ENCODE data around the gene MESP2. TPM values are rescaled to one million over a fixed set of nuclear protein-coding genes. Genes with fewer than 3 reads are reported as not detected.
A peak's percentile ranks its signal among the peaks of the same experiment; 100 is the strongest.

Gene MESP2
- total and polyA plus RNA-seq, 9 of the 15 experiments (the other 6 are each of a cell fraction or from before 2014, with no cell fraction given) = 0.08 to 0.82 (median 0.37) TPM

GRCh38 chr15:89783861-89784685 is 7.9 kb downstream of the MESP2 start (continued):
- no peak for TF ChIP-seq CREB1 (IDR thresholded peaks at IDR 0.05)
- no peak for TF ChIP-seq CREB1 (CRISPR knock-in tag; IDR thresholded peaks at IDR 0.05)
- no peak for TF ChIP-seq ZNF445 (CRISPR knock-in tag; IDR thresholded peaks at IDR 0.05; ENCODE audit: low read depth)
- TF ChIP-seq ESRRB (CRISPR knock-in tag; IDR thresholded peaks at IDR 0.05; ENCODE audit: borderline replicate concordance) = no peak
- no peak for TF ChIP-seq ZNF274 (IDR thresholded peaks at IDR 0.05; ENCODE audit: borderline replicate concordance, low read depth, low read length)
- no peak for TF ChIP-seq DMBX1 (CRISPR knock-in tag; IDR thresholded peaks at IDR 0.05; ENCODE audit: borderline replicate concordance)
- no peak for TF ChIP-seq ZNF384 (IDR thresholded peaks at IDR 0.05; ENCODE audit: low read depth, low read length)
- no peak for TF ChIP-seq ZNF696 (CRISPR knock-in tag; conservative IDR thresholded peaks at IDR 0.05)
- TF ChIP-seq SP2 (IDR thresholded peaks at IDR 0.05; ENCODE audit: extremely low read depth, low read depth, low read length, poor library complexity, severe bottlenecking) = no peak
- TF ChIP-seq HMGN3 (IDR thresholded peaks at IDR 0.05; ENCODE audit: borderline replicate concordance, extremely low read depth, insufficient read length, low read depth, low read length) = no peak
- no peak; the same call in 1 of the 2 replicates for TF ChIP-seq ZNF583 (CRISPR knock-in tag; IDR thresholded peaks at IDR 0.05)
- no peak for TF ChIP-seq USF1 (CRISPR knock-in tag; IDR thresholded peaks at IDR 0.05)
- TF ChIP-seq TCFL5 (CRISPR knock-in tag; conservative IDR thresholded peaks at IDR 0.05) = no peak
- no peak for TF ChIP-seq ZBTB12 (CRISPR knock-in tag; IDR thresholded peaks at IDR 0.05)
- TF ChIP-seq CHCHD3 (CRISPR knock-in tag; IDR thresholded peaks at IDR 0.05) = no peak
- no peak for TF ChIP-seq PPARD (CRISPR knock-in tag; IDR thresholded peaks at IDR 0.05)
- TF ChIP-seq ZFP30 (CRISPR knock-in tag; IDR thresholded peaks at IDR 0.05; ENCODE audit: borderline replicate concordance) = no peak
- TF ChIP-seq ERF (CRISPR knock-in tag; IDR thresholded peaks at IDR 0.05) = peak; percentile 78; the same call in 1 of the 2 replicates
- TF ChIP-seq HCFC1 (IDR thresholded peaks at IDR 0.05; ENCODE audit: low read depth, low read length) = no peak
- no peak for TF ChIP-seq NFATC3 (IDR thresholded peaks at IDR 0.05)
- no peak for TF ChIP-seq ZNF518B (CRISPR knock-in tag; IDR thresholded peaks at IDR 0.05)
- TF ChIP-seq TEAD2 (tag; IDR thresholded peaks at IDR 0.05) = no peak
